AG09309 (cell line): ENCODE data around the gene VIPR2.

Experiments
- DNase-seq: peaks from one replicate; pipeline ENCODE4 v3.0.0-alpha.2; 2010; ENCODE audit warnings: low read depth
- H3K4me3 ChIP-seq: 2 replicates; pipeline ENCODE4 v1.5.1; 2011; ENCODE audit warnings: mild to moderate bottlenecking, low read depth, low read length, moderate library complexity; ENCODE audit not compliant: control insufficient read depth
- TF ChIP-seq, protein P1 (sequence below): IDR thresholded peaks from 2 replicates; pipeline ENCODE4 v1.5.1; 2011; ENCODE audit warnings: mild to moderate bottlenecking, low read depth, low read length, inconsistent platforms; ENCODE audit not compliant: insufficient read depth, control insufficient read depth; ENCODE audit errors: missing control alignments

Gene VIPR2

DNA sequence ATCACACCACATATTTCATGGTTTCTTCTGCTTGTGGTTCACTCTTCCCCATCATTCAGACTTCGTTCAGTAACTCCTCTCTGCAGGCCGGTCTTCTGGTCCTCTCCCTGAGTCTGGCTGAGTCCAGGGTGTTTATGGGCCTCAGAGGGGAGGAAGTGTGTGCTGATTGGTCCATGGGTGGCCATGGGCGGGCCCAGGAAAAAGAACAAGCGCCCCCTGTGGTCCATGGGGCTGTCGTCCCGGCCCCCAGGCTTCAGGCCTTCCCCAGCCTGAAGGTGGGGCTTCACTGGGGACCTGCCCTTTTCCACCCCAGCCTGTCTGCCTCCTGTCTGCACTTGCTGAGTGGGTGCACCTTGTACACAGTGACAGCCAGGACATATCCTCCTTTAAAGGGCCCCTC is 123.7 kb downstream of the VIPR2 start:
- H3K4me3 ChIP-seq, result no peak overlapping the region
- DNase-seq, result no peak
- TF ChIP-seq, protein P1, sequence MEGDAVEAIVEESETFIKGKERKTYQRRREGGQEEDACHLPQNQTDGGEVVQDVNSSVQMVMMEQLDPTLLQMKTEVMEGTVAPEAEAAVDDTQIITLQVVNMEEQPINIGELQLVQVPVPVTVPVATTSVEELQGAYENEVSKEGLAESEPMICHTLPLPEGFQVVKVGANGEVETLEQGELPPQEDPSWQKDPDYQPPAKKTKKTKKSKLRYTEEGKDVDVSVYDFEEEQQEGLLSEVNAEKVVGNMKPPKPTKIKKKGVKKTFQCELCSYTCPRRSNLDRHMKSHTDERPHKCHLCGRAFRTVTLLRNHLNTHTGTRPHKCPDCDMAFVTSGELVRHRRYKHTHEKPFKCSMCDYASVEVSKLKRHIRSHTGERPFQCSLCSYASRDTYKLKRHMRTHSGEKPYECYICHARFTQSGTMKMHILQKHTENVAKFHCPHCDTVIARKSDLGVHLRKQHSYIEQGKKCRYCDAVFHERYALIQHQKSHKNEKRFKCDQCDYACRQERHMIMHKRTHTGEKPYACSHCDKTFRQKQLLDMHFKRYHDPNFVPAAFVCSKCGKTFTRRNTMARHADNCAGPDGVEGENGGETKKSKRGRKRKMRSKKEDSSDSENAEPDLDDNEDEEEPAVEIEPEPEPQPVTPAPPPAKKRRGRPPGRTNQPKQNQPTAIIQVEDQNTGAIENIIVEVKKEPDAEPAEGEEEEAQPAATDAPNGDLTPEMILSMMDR, result no peak

DNA sequence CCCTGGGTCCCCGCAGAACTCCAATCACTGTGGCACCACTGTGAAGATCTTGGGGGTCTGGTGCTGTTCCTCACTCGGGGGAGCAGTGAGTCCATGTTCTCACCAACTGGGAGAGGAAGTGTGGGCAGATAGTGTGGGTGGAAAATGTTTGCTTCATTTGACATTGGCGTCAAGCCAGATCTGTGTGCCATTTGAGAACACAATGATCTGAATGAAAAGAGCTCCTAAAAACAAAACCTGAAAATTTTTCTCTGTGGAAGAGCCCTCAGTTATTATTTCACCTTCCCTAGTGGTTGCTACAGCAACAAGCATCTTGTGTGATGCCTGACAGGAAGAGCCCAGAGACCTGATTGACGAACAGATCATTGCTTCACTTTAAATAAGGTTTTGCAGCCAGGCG is 125.6 kb downstream of the VIPR2 start:
- no peak for DNase-seq
- TF ChIP-seq, protein P1, result no peak
- H3K4me3 ChIP-seq, result no peak overlapping the region

DNA sequence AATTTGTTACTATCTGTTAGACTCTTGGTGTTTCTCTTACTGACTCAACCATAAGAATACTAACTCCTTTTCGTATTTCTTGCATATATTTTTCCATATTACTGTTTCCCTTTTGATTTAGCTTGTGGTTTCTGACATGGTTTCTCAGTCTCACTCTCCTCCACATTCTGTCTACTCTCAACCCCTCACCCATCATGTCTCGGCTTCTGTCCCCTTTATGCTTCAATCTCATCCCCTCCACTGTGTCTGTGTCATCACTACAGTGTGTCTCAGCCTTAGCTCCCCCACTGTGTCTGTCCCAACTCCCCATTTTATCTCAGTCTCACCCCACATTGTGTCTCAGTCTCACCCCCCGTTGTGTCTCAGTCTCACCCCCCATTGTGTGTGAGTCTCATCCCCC is 126.9 kb downstream of the VIPR2 start:
- H3K4me3 ChIP-seq, result no peak overlapping the region
- no peak for DNase-seq
- TF ChIP-seq, protein P1, result no peak

DNA sequence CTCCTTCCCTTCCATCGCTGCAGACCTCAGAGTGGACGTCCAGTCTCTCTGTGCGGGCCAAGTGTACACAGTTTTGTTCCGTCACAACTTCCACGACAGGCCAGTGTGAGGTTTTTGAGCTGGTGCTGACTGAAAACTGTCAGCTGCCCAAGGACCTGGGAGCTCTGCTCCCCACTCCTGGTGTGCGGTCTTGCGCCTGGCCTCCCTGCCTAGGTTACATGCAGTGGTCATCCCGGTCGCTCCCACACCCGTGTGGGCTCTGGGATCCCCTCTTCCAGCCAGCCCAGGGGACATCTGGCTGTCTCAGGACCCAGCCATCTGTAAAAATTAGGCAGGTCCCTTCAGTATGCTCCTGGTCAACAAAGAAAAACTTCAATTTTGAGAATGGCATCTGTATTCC is 127.5 kb downstream of the VIPR2 start:
- no peak for DNase-seq
- no peak overlapping the region for H3K4me3 ChIP-seq
- TF ChIP-seq, protein P1, result no peak

DNA sequence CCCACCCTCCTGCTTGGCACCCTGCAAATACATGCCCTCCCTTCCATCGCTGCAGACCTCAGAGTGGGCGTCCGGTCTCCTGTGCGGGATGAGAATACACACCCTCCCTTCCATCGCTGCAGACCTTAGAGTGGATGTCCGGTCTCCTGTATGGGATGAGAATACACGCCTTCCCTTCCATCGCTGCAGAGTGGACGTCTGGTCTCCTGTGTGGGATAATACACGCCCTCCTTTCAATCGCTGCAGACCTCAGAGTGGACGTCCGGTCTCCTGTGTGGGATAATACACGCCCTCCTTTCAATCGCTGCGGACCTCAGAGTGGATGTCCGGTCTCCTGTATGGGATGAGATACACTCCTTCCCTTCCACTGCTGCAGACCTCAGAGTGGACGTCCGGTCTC is 128.1 kb downstream of the VIPR2 start:
- TF ChIP-seq, protein P1, result no peak
- no peak overlapping the region for H3K4me3 ChIP-seq

DNA sequence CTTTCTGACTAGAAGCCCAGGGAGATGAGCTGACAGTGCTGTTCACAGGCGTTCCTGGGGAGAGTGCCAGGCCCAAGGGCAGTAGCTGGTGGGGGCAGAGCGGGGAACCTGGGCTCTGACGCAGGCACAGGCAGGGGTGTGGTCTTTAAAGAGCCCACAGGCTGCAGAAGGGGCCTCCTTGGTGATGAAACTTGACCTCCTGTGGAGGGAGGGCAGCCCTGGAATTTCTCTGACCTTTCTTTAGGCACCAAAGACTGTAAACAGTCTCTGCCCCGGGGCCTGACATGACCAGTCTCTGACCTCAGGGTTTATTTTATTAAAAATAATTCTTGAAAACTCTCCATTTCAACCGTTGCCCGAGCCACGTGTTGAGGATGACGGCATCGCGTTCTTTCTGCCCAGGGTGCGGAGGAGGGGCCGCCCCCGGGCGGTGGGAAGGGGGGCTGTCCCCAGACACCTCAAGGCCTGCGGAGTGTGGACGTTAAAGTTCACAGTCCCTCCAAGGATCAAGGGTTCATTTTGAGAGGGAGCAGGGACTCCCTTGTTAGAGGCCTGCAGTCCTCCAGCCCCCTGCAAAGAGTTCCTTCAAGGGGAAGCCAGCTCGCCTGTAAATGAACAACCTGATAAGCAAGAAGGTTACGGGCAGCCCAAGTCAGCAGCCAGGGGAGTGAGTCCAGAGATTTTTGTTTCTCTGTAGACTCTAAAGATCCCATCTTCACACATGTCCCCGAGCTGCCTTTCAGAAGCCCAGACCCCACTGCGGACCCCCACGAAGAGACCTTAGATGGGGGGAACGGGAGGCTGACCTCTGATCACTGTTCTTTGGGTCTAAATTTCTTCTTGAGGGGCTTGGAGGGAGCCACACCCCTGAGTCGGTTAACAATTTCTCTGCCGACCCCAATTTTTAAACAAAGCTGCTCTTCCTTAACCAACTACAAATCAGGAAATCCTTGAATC is 128.9 kb downstream of the VIPR2 start:
- no peak for DNase-seq
- H3K4me3 ChIP-seq, result no peak overlapping the region
- TF ChIP-seq, protein P1, result no peak

More for the DNA sequence above, 128.1 kb downstream of the VIPR2 start:
- DNase-seq, result no peak

DNA sequence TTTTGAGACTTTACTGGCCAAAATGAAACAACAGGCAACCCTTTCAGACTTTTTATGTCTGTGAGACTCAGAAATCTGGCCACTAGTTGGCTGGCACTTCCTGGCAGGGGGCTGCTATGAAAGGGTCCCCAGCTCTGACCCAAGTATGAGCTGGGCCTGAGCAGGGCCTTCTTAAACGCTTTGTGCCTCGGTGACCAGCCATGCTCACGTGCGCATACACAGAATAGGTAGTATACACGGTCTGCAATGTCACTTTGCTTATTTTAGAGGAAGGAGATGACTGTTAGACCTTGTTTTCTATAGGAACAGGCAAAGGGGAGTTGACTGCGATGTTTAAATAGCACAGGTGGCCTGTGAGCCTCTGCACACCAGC is 129.6 kb downstream of the VIPR2 start:
- TF ChIP-seq, protein P1, result no peak
- no peak for DNase-seq
- no peak overlapping the region for H3K4me3 ChIP-seq
